GM12892 (cell line): ENCODE measurements around the gene EXOSC7.

Experiments
- POLR2A ChIP-seq: IDR thresholded peaks from 2 replicates; pipeline ENCODE4 v1.6.1; 2011; ENCODE audit warnings: low read depth, low read length, control low read depth
- TAF1 ChIP-seq: IDR thresholded peaks from 2 replicates; pipeline ENCODE4 v1.6.1; 2011; ENCODE audit warnings: low read depth, mild to moderate bottlenecking, control low read depth, low read length, borderline replicate concordance

GRCh38 chr3:44981220-44981619 lies 5.2 kb downstream of the EXOSC7 start:
- no peak for TF ChIP-seq POLR2A
- TF ChIP-seq TAF1, result no peak
